Measurements from ENCODE around the gene SLC12A3.

DNA sequence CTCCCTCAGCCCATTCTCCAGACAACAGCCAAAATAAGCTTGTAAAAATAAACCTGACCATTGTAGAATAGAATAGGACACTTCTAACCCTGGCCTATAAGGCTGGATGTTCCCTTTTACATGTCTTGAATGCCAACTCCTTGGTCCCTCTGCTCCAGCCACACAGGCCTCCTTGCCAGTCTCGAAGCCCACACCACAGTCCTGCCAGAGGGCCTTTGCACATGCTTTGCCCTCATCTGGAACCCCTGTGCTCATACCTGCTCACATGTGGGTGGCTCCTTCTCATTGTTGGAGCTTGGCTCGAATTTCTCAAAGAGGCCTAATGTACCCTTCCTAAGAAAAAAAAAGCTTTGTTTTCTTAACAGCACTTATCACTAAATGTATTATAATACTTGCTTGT is 5.4 kb upstream of the SLC12A3 start:
- TF ChIP-seq ZNF274 (IDR thresholded peaks at IDR 0.05; ENCODE audit: borderline replicate concordance, extremely low read depth, low read length) (no peak), CHD2 (IDR thresholded peaks at IDR 0.05; ENCODE audit: low read length) (no peak), SUZ12 (IDR thresholded peaks at IDR 0.05; ENCODE audit: low read length) (no peak), SIRT6 (IDR thresholded peaks at IDR 0.05; ENCODE audit: low read length) (no peak), EZH2 (IDR thresholded peaks at IDR 0.05; ENCODE audit: low read depth, low read length, severe bottlenecking) (no peak)

Measured in H1 (cell line).